K562 (cell line): Measurements from ENCODE around the gene PPP1CB. TPM values are rescaled to one million over a fixed set of nuclear protein-coding genes. Genes with fewer than 3 reads are reported as not detected.

Source experiments
- ATAC-seq: fragments of 200-7000 bp; cut with Tn5 transposase; 3 replicates; pipeline ENCODE4 v1.9.1; 2020; ENCODE audit warnings: moderate library complexity
- BruUV-seq: library from RNA; stranded (reverse); fragments of 400-500 nt; replicated peaks from 2 replicates; lab custom pipeline; 2021; lab: Mats Ljungman, UMichigan
- CTCF ChIA-PET: fragments of 300-600 bp; formaldehyde crosslinking; extraction: SDS; loops from one replicate; lab custom pipeline; 2021; ENCODE audit warnings: low intra/inter-chr PET ratio; lab: Yijun Ruan, JAX
- POLR2A ChIA-PET: fragments of 300-600, 350-650 bp; sonication (Branson Sonifier 250); formaldehyde crosslinking; extraction: SDS; loops from one replicate; lab custom pipeline; 2021; ENCODE audit warnings: antibody characterized with exemption, inconsistent platforms; lab: Yijun Ruan, JAX
- DNase-seq, 4 experiments: peaks; one replicate each; pipeline versions ENCODE4 v3.0.0 to v3.0.0-alpha.2; 2011 to 2018; ENCODE audit warnings: low spot score in 3 of 4, mixed read lengths in 3 of 4; ENCODE audit errors: extremely low read depth in 1 of 4
- FAIRE-seq: peaks from 2 replicates; lab custom pipeline; 2011; peaks lifted over from hg19 to GRCh38; lab: Jason Lieb, UNC
- H2AFZ ChIP-seq: 2 replicates; pipeline ENCODE4 v1.6.0; 2011; ENCODE audit warnings: low read depth, low read length, control low read depth, inconsistent platforms
- H3K27ac ChIP-seq: fragments of 200-600 bp; 3 replicates; pipeline ENCODE4 v1.8.0; 2011; ENCODE audit warnings: low read depth, mild to moderate bottlenecking, control low read depth, inconsistent platforms, low read length, moderate library complexity, mixed read lengths; ENCODE audit errors: extremely low read depth
- H3K27me3 ChIP-seq, 2 experiments: fragments of 300-600 bp in 1 of 2; 2 replicates in 1 of 2; 3 replicates in 1 of 2; pipeline versions ENCODE4 v1.6.0 to v1.8.0; 2011; ENCODE audit warnings: inconsistent platforms in 2 of 2, low read length in 2 of 2, mild to moderate bottlenecking in 1 of 2, mixed read lengths in 1 of 2, moderate library complexity in 1 of 2; ENCODE audit not compliant: control insufficient read depth in 2 of 2, insufficient read depth in 2 of 2
- H3K36me3 ChIP-seq: fragments of 300-600 bp; 3 replicates; pipeline ENCODE4 v1.8.0; 2011; ENCODE audit warnings: mild to moderate bottlenecking, low read length, inconsistent platforms; ENCODE audit not compliant: control insufficient read depth, insufficient read depth
- H3K4me1 ChIP-seq, 2 experiments: fragments of 200-600 bp in 1 of 2; replicated peaks in 1 of 2; 2 replicates in 1 of 2; 3 replicates in 1 of 2; pipeline versions ENCODE4 v1.5.1 to v1.8.0; 2011; ENCODE audit warnings: inconsistent platforms in 2 of 2, low read length in 2 of 2, mild to moderate bottlenecking in 1 of 2, mixed read lengths in 1 of 2, moderate library complexity in 1 of 2; ENCODE audit not compliant: control insufficient read depth in 2 of 2, insufficient read depth in 2 of 2
- H3K4me2 ChIP-seq: 2 replicates; pipeline ENCODE4 v1.6.1; 2011; ENCODE audit warnings: low read length, control low read depth, inconsistent platforms, mixed read lengths; ENCODE audit not compliant: insufficient read depth
- H3K4me3 ChIP-seq: fragments of 200-600 bp; sonication (generic), shearing (Covaris generic); 2 replicates; pipeline ENCODE4 v1.5.1; 2016; ENCODE audit warnings: control low read depth, inconsistent platforms
- H3K79me2 ChIP-seq: fragments of 200-600 bp; 3 replicates; pipeline ENCODE4 v1.8.0; 2011; ENCODE audit warnings: low read length, inconsistent platforms; ENCODE audit not compliant: control insufficient read depth, insufficient read depth
- H3K9ac ChIP-seq, 2 experiments: 2 replicates each; pipeline versions ENCODE4 v1.6.0 to v1.6.1; 2011; ENCODE audit warnings: low read depth in 2 of 2, low read length in 2 of 2, control low read depth in 1 of 2, inconsistent platforms in 1 of 2, mild to moderate bottlenecking in 1 of 2, mixed read lengths in 1 of 2; ENCODE audit not compliant: insufficient read depth in 1 of 2
- H3K9me1 ChIP-seq: one replicate; pipeline ENCODE4 v1.6.0; 2011; ENCODE audit warnings: inconsistent platforms, mild to moderate bottlenecking, low read length, moderate library complexity; ENCODE audit not compliant: control insufficient read depth, insufficient read depth
- H3K9me3 ChIP-seq: replicated peaks from 2 replicates; pipeline ENCODE4 v1.5.1; 2011; ENCODE audit warnings: low read depth, low read length, inconsistent platforms; ENCODE audit not compliant: control insufficient read depth, insufficient read depth
- H4K20me1 ChIP-seq: replicated peaks from 2 replicates; pipeline ENCODE4 v1.6.1; 2011; ENCODE audit warnings: low read length, inconsistent platforms, mixed read lengths; ENCODE audit not compliant: control insufficient read depth, insufficient read depth
- CBFB ChIP-seq: sonication (generic); formaldehyde crosslinking; IDR thresholded peaks from 2 replicates; pipeline ENCODE4 v1.4.0; 2020; ENCODE audit warnings: mild to moderate bottlenecking, missing genetic modification reagents
- EP400 ChIP-seq: fragments of 450-650 bp; IDR thresholded peaks from 2 replicates; pipeline ENCODE4 v1.6.1; 2017; ENCODE audit warnings: antibody characterized with exemption, mild to moderate bottlenecking, moderate library complexity
- GATAD2B ChIP-seq: fragments of 450-650 bp; IDR thresholded peaks from 2 replicates; pipeline ENCODE4 v1.6.1; 2017; ENCODE audit warnings: mild to moderate bottlenecking, borderline replicate concordance
- NONO ChIP-seq, 2 experiments: fragments of 200-400 bp in 1 of 2; fragments of 450-650 bp in 1 of 2; formaldehyde crosslinking in 1 of 2; IDR thresholded peaks; 2 replicates each; pipeline ENCODE4 v1.6.1; 2017; ENCODE audit warnings: low read depth in 2 of 2, mild to moderate bottlenecking in 2 of 2, moderate library complexity in 2 of 2, low read length in 1 of 2
- SRF ChIP-seq, 2 experiments: fragments of 250-450, 450-650 bp in 1 of 2; sonication (Bioruptor Pico) in 1 of 2; sonication (generic) in 1 of 2; formaldehyde crosslinking; IDR thresholded peaks; 2 replicates each; pipeline versions ENCODE4 v1.5.0 to v1.5.1; 2020 to 2022; ENCODE audit warnings: mild to moderate bottlenecking in 1 of 2, missing genetic modification reagents in 1 of 2
- THAP12 ChIP-seq: fragments of 250-450 bp; sonication (Bioruptor Pico); IDR thresholded peaks from 2 replicates; pipeline ENCODE4 v1.9.0; 2021; ENCODE audit warnings: mild to moderate bottlenecking, inconsistent platforms
- ZNF586 ChIP-seq: fragments of 450-650 bp; formaldehyde crosslinking; conservative IDR thresholded peaks from 2 replicates; pipeline ENCODE4 v1.4.0; 2020; ENCODE audit warnings: mild to moderate bottlenecking, moderate library complexity
- ZNF592 ChIP-seq: fragments of 450-650 bp; IDR thresholded peaks from 2 replicates; pipeline ENCODE4 v1.6.1; 2017; ENCODE audit warnings: antibody characterized with exemption, mild to moderate bottlenecking
- ZNF707 ChIP-seq: fragments of 250-450 bp; sonication (Bioruptor Pico); conservative IDR thresholded peaks from 2 replicates; pipeline ENCODE4 v1.8.0; 2022; ENCODE audit warnings: inconsistent platforms, mild to moderate bottlenecking, moderate library complexity
- WGBS: fragments of 100-300 bp; shearing (Covaris generic); methylation state at CpG from one replicate; pipeline ENCODE4 v1.1.6; 2016; ENCODE audit warnings: low coverage, mixed read lengths; ENCODE audit not compliant: insufficient coverage; ENCODE audit errors: missing lambda C conversion rate; 5-methylcytosine and 5-hydroxymethylcytosine counted together
- in situ Hi-C: fragments of 300-500 bp; cut with MboI; formaldehyde crosslinking; loops from 4 replicates; pipeline ENCODE4 v1.15.0; 2018; ENCODE audit warnings: inconsistent platforms, mixed read lengths
- intact Hi-C: fragments of 100-400 bp; cut with micrococcal nuclease; formaldehyde crosslinking; loops from 2 replicates; pipeline ENCODE4 v1.14.2; 2022
- polyA plus RNA-seq, 8 experiments: library from polyadenylated mRNA; depleted of rRNA in 4 of 8; stranded (reverse) in 5 of 8; unstranded in 3 of 8; fragments of >200 nt; fragmentation: Nextera tagmentation in 2 of 8; fragmentation: Illumina TruSeq in 1 of 8; extraction: Ambion mirVana in 2 of 8; extraction: Trizol in 1 of 8; gene quantifications; 2 replicates each; pipeline versions ENCODE4 v1.2.1 to v1.2.3, GENCODE V29; 2011 to 2014; ENCODE audit warnings: inconsistent platforms in 1 of 8, missing spikeins in 1 of 8
- total RNA-seq, 7 experiments: library from RNA; depleted of rRNA in 6 of 7; stranded (reverse); fragments of >200 nt in 6 of 7; fragmentation: Illumina TruSeq in 2 of 7; extraction: Trizol in 2 of 7; gene quantifications; 2 replicates each; pipeline versions ENCODE4 v1.2.1 to v1.2.3, GENCODE V29; 2011 to 2021; ENCODE audit warnings: low replicate concordance in 1 of 7

The PPP1CB gene
- total and polyA plus RNA-seq, 9 of the 15 experiments (the other 6 are each of a cell fraction or from before 2014, with no cell fraction given), result 25.6 to 118 (median 58.9) TPM

DNA sequence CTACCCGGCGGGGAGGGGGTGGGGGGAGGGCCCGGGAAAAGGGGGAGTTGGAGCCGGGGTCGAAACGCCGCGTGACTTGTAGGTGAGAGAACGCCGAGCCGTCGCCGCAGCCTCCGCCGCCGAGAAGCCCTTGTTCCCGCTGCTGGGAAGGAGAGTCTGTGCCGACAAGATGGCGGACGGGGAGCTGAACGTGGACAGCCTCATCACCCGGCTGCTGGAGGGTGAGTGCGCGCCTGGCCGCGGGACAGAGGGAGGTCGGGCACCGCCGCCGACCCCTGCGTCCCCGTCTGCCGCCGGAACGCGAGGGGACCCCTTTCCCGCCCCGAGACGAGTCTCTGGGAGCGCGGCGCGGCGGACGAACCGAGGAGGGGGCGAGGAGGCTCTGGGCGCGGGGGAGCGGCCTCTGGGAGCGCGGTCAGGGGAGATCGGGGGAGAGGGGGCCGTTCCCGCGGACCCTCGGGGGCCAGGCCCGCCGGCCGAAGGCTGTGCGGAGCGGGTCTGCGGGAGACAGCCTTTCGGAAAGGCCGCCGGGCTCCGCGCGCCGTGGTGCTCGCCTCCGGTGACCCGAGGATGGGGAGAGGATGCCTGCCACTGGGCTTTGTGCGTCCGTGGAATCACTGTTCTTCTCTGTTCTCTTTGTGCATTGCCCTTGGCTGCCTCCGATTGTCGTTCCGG, 463 bp downstream of the PPP1CB start (continued):
- TF ChIP-seq ZNF592, result no peak

DNA sequence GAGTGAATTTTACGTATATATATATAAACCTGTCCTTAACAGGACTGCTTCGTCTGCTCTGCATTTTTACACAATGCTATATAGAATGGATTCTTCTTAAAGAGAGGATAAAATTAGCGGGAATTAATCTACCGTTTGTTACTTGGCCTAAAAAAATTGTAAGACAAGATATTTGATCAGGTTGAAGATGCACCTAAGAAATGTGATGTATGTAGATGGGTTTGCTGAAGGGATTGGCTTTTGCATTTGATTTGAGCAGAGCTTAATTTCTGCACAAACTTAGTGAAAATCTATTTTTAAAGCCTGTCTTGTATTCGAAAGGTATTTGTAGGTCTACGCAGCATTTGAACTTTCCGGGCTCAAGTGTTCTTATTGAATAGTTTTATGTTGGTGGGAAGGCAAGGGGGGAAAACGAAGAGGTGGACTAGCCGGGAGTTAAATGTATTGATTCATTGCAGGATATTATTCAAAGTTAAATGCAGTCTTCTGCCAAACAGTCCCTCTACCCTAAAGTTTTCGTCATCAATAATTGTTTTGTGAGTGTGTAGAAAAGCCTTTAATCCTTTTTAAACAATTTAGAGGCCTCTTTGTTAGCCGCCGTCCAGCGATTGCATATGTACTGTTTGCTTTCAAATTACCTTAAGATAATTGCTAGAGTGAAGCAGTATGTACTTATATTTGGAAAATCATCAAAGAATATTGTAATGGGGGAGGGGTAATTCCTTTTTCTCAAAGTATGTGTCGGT, 1.2 kb downstream of the PPP1CB start:
- WGBS, result under 1% methylated on average over 14 of the region's 14 CpGs
- intact Hi-C loops (loop anchor here (1.0 to 5.0 kb wide), 4 partner anchors 71 to 186 kb away; no protein-coding TSS in a partner anchor), in situ Hi-C loops (loop anchor here (25.0 kb wide), 1 partner anchor 166 kb away; no protein-coding TSS in a partner anchor)
- TF ChIP-seq NONO (IDR thresholded peaks at IDR 0.05; ENCODE audit: low read depth in 2 of 2, low read length in 1 of 2) (no peak), SRF (CRISPR knock-in tag; IDR thresholded peaks at IDR 0.05) (no peak), ZNF586 (CRISPR knock-in tag) (no peak), ZNF707 (CRISPR knock-in tag) (no peak), EP400 (peak; percentile 37; the same call in 1 of the 2 replicates), CBFB (CRISPR knock-in tag) (no peak), GATAD2B (peak; percentile 57; the same call in 1 of the 2 replicates), THAP12 (CRISPR knock-in tag) (no peak)

More for the DNA sequence above, 1.2 kb downstream of the PPP1CB start:
- H3K27ac ChIP-seq, result peak overlapping the region; percentile 93
- H3K36me3 ChIP-seq, result no peaks in the 10 kb centered on the region
- no peaks in the 10 kb centered on the region for H3K27me3 ChIP-seq
- H3K4me1 ChIP-seq, result peaks cover 3 to 31% of the 10 kb centered on the region in 2 experiments
- ChIA-PET CTCF (interaction anchor here (0.6 to 4.3 kb wide), 6 partner anchors 87 to 213 kb away, joined by 4 to 48 read pairs (median 6); no protein-coding TSS in a partner anchor), POLR2A (interaction anchor here (0.5 to 2.0 kb wide), 14 partner anchors 9 to 1440 kb away, joined by 3 to 10 read pairs (median 4); partner anchors contain the start of gene WDR43)
- FAIRE-seq, result no peak
- peak overlapping the region; percentile 85 for H2AFZ ChIP-seq
- BruUV-seq, result TSS peak; percentile 45
- peaks cover 68% of the 10 kb centered on the region for H3K79me2 ChIP-seq
- H4K20me1 ChIP-seq, result peaks cover 8% of the 10 kb centered on the region; the same call in 1 of the 2 replicates
- peak in 1 of 4 experiments; percentile 15 for DNase-seq
- H3K4me2 ChIP-seq, result peak overlapping the region; percentile 84
- H3K4me3 ChIP-seq, result peak overlapping the region; percentile 90
- no peaks in the 10 kb centered on the region for H3K9me1 ChIP-seq
- ATAC-seq, result no peak
- no peaks in the 10 kb centered on the region for H3K9me3 ChIP-seq
- peak overlapping the region; percentile 82 to 99 for H3K9ac ChIP-seq
